OCI-LY7 (cell line): ENCODE measurements around the gene ADGRF3. TPM values are rescaled to one million over a fixed set of nuclear protein-coding genes. Genes with fewer than 3 reads are reported as not detected.

Source experiments
- BruUV-seq: library from RNA; stranded (reverse); fragments of 400-500 nt; replicated peaks from 2 replicates; lab custom pipeline; 2021; lab: Mats Ljungman, UMichigan
- CTCF ChIA-PET: fragments of 300-600 bp; sonication (Branson Sonifier 250); formaldehyde crosslinking; loops from one replicate; lab custom pipeline; 2022; ENCODE audit warnings: antibody characterized with exemption; ENCODE audit not compliant: unreplicated experiment; lab: Charles Lee
- POLR2A ChIA-PET: fragments of 300-600 bp; sonication (Branson Sonifier 250); formaldehyde crosslinking; loops from one replicate; lab custom pipeline; 2022; ENCODE audit warnings: antibody characterized with exemption; lab: Charles Lee
- DNase-seq: peaks from one replicate; pipeline ENCODE4 v3.0.0-alpha.2; 2015; ENCODE audit warnings: low spot score
- H2AFZ ChIP-seq: fragments of 200-600 bp; sonication (generic), shearing (Covaris generic); 2 replicates; pipeline ENCODE4 v1.6.1; 2014; ENCODE audit warnings: mild to moderate bottlenecking, antibody characterized with exemption, low read length, moderate library complexity
- H3K27ac ChIP-seq: fragments of 200-600 bp; sonication (generic); 2 replicates; pipeline ENCODE4 v1.5.1; 2014; ENCODE audit warnings: mixed run types, low read depth, mild to moderate bottlenecking, moderate library complexity, low read length, inconsistent platforms; ENCODE audit not compliant: poor library complexity, severe bottlenecking
- H3K36me3 ChIP-seq: fragments of 200-600 bp; sonication (generic); 2 replicates; pipeline ENCODE4 v1.6.1; 2014; ENCODE audit warnings: mild to moderate bottlenecking, antibody characterized with exemption, low read length, moderate library complexity, mixed read lengths; ENCODE audit not compliant: insufficient read depth
- H3K4me1 ChIP-seq: fragments of 200-600 bp; sonication (generic); 2 replicates; pipeline ENCODE4 v1.5.1; 2014; ENCODE audit warnings: mild to moderate bottlenecking, low read length; ENCODE audit not compliant: insufficient read depth, poor library complexity, severe bottlenecking
- H3K4me2 ChIP-seq: fragments of 200-600 bp; sonication (generic); 2 replicates; pipeline ENCODE4 v1.6.1; 2014; ENCODE audit warnings: mild to moderate bottlenecking, low read length
- H3K4me3 ChIP-seq: fragments of 200-600 bp; sonication (generic); 2 replicates; pipeline ENCODE4 v1.5.1; 2014; ENCODE audit warnings: mild to moderate bottlenecking, low read depth, low read length; ENCODE audit not compliant: poor library complexity, severe bottlenecking
- H3K79me2 ChIP-seq: fragments of 200-600 bp; sonication (generic); 2 replicates; pipeline ENCODE4 v1.6.1; 2016; ENCODE audit warnings: low read depth, mild to moderate bottlenecking, low read length, moderate library complexity, mixed read lengths; ENCODE audit not compliant: insufficient read depth
- H3K9me2 ChIP-seq: fragments of 200-600 bp; sonication (generic); 2 replicates; pipeline ENCODE4 v1.6.1; 2016; ENCODE audit warnings: mild to moderate bottlenecking, low read length, mixed read lengths; ENCODE audit not compliant: insufficient read depth
- H3K9me3 ChIP-seq: fragments of 200-600 bp; sonication (generic); 2 replicates; pipeline ENCODE4 v1.6.1; 2014; ENCODE audit warnings: mild to moderate bottlenecking, mixed run types, low read length, mixed read lengths
- H4K20me1 ChIP-seq: fragments of 200-600 bp; sonication (generic); 2 replicates; pipeline ENCODE4 v1.6.1; 2014; ENCODE audit warnings: mild to moderate bottlenecking, antibody characterized with exemption, low read length, moderate library complexity, mixed read lengths; ENCODE audit not compliant: insufficient read depth
- EZH2phosphoT487 ChIP-seq: fragments of 200-600 bp; sonication (generic); IDR thresholded peaks from 2 replicates; pipeline ENCODE4 v1.6.1; 2018; ENCODE audit warnings: low read depth, borderline replicate concordance, mild to moderate bottlenecking, mixed run types, antibody characterized with exemption, low read length, moderate library complexity, mixed read lengths
- intact Hi-C: fragments of 100-400 bp; cut with micrococcal nuclease; formaldehyde crosslinking; loops from one replicate; pipeline ENCODE4 v1.10.0; 2022; ENCODE audit not compliant: unreplicated experiment
- total RNA-seq, 2 experiments: library from RNA; depleted of rRNA in 1 of 2; stranded (reverse); fragments of >200 nt in 1 of 2; shearing (Covaris generic) in 1 of 2; gene quantifications; 2 replicates each; pipeline ENCODE4 v1.2.3, GENCODE V29; 2014 to 2022
- TF ChIP-seq, protein P1 (sequence below): fragments of 200-600 bp; sonication (generic); conservative IDR thresholded peaks from 2 replicates; pipeline ENCODE4 v1.5.1; 2014; ENCODE audit warnings: mild to moderate bottlenecking, antibody characterized with exemption, low read length, moderate library complexity, mixed read lengths

ADGRF3 gene
- total RNA-seq, 2 experiments from 2014 or later = 3.8 to 4.7 TPM

DNA sequence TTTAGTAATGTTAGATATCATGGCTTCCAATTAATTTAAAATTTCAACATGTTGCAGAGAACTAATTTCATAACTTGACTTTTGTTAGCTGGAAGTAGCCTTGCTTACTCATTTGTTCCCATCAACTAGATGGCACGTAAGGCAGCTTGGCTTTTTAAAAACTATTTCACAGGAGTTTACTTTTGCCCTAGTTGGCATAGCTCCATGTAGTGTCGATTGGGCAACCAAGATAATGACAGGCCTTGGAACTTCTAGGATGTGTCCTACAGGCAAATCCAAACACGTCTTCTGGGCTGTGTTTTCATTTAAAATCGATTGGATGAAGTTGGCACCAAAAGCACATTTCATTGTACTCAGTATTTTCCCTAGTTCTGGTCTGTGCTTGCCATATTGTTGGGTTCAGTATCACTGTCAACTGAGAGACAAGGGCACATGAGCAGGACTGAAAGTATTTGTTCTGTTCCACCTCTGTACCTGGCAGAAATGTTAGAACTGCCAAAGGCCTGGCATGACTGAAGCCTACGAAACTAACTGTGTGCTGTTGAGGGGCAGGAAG lies 72.5 kb downstream of the ADGRF3 start:
- ChIA-PET CTCF (no interaction called here), POLR2A (interaction anchor here (0.6 to 1.2 kb wide), 2 partner anchors 10 to 79 kb away, joined by 4 to 5 read pairs; no protein-coding TSS in a partner anchor)
- H3K4me2 ChIP-seq = no peak overlapping the region
- no peaks in the 10 kb centered on the region for H3K9me3 ChIP-seq
- no TSS peak for BruUV-seq
- TF ChIP-seq EZH2phosphoT487 = no peak
- TF ChIP-seq, protein P1, sequence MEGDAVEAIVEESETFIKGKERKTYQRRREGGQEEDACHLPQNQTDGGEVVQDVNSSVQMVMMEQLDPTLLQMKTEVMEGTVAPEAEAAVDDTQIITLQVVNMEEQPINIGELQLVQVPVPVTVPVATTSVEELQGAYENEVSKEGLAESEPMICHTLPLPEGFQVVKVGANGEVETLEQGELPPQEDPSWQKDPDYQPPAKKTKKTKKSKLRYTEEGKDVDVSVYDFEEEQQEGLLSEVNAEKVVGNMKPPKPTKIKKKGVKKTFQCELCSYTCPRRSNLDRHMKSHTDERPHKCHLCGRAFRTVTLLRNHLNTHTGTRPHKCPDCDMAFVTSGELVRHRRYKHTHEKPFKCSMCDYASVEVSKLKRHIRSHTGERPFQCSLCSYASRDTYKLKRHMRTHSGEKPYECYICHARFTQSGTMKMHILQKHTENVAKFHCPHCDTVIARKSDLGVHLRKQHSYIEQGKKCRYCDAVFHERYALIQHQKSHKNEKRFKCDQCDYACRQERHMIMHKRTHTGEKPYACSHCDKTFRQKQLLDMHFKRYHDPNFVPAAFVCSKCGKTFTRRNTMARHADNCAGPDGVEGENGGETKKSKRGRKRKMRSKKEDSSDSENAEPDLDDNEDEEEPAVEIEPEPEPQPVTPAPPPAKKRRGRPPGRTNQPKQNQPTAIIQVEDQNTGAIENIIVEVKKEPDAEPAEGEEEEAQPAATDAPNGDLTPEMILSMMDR = no peak
- intact Hi-C loops = no loop called here
- H3K27ac ChIP-seq = no peak overlapping the region
- H3K79me2 ChIP-seq = no peaks in the 10 kb centered on the region
- DNase-seq = no peak
- no peak overlapping the region for H2AFZ ChIP-seq
- no peak overlapping the region for H3K4me3 ChIP-seq
- H3K9me2 ChIP-seq = no peaks in the 10 kb centered on the region
- H4K20me1 ChIP-seq = 0 out of 2 replicates have a peak, but pooled peaks cover 5% of the 10 kb centered on the region
- peaks cover 33% of the 10 kb centered on the region for H3K36me3 ChIP-seq
- H3K4me1 ChIP-seq = peaks cover 15% of the 10 kb centered on the region

DNA sequence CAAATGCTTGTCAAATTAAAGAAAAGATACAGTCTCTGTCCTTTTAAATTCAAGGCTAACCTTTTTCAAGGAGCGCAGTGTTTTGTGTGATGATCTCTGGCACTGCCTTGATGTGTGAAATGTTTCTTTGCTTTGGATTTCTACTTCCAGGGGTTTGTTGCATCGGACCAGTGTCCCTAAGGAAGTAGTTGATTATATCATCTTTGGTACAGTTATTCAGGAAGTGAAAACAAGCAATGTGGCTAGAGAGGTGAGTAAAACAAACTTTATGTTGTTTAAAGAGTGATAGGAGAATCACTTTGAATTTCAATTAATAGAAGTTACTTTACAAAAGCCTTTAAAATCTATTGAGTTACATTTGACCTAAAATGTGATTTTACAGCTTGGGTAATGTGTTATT lies 73.1 kb downstream of the ADGRF3 start:
- no peak overlapping the region for H3K4me3 ChIP-seq
- POLR2A ChIA-PET = interaction anchor here (0.6 kb wide), 1 partner anchor 8 kb away, joined by 3 read pairs; no protein-coding TSS in a partner anchor
- peaks cover 27% of the 10 kb centered on the region for H3K36me3 ChIP-seq
- H3K4me2 ChIP-seq = no peak overlapping the region
- H4K20me1 ChIP-seq = 0 out of 2 replicates have a peak, but pooled peaks cover 5% of the 10 kb centered on the region
- no peak overlapping the region for H3K27ac ChIP-seq
- BruUV-seq = no TSS peak
- peaks cover 17% of the 10 kb centered on the region for H3K4me1 ChIP-seq
- DNase-seq = no peak
- H3K79me2 ChIP-seq = no peaks in the 10 kb centered on the region
- H3K9me3 ChIP-seq = no peaks in the 10 kb centered on the region
- no peaks in the 10 kb centered on the region for H3K9me2 ChIP-seq
- TF ChIP-seq, protein P1 = no peak
- TF ChIP-seq EZH2phosphoT487 = no peak
- intact Hi-C loops = no loop called here
- CTCF ChIA-PET = no interaction called here
- H2AFZ ChIP-seq = no peak overlapping the region

DNA sequence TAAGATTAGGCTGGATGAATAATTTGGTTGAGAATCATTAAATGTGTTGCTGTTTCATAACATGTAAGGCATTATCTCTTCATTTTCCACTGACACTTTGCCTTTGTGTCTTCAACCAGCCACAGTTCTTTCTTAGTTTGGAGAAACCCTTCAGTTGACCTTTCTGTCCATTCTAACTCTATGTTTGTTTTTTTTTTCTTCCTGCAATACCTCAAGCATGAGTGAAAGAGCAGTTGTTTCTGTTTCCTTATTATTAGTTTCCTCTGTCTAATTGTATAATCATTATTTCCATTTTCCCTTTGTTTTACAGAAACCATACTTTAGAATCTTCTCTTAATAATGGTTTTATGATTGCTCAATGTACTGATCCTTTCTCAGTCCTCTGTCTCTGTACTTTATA lies 76.2 kb downstream of the ADGRF3 start:
- no TSS peak for BruUV-seq
- TF ChIP-seq, protein P1 = no peak
- TF ChIP-seq EZH2phosphoT487 = no peak

More for the DNA sequence above, 76.2 kb downstream of the ADGRF3 start:
- peak overlapping the region; percentile 64 for H3K4me2 ChIP-seq
- peak overlapping the region; percentile 19 for H3K27ac ChIP-seq
- no peaks in the 10 kb centered on the region for H3K9me2 ChIP-seq
- DNase-seq = no peak
- peaks cover 15% of the 10 kb centered on the region for H3K36me3 ChIP-seq
- no peaks in the 10 kb centered on the region for H3K79me2 ChIP-seq
- intact Hi-C loops = no loop called here
- peak overlapping the region; percentile 15 for H3K4me3 ChIP-seq
- H4K20me1 ChIP-seq = 0 out of 2 replicates have a peak, but pooled peaks cover 5% of the 10 kb centered on the region
- POLR2A ChIA-PET = interaction anchor here (0.7 to 1.3 kb wide), 4 partner anchors 9 to 79 kb away, joined by 3 to 8 read pairs (median 4); no protein-coding TSS in a partner anchor
- no peak overlapping the region for H2AFZ ChIP-seq
- peaks cover 17% of the 10 kb centered on the region for H3K4me1 ChIP-seq
- CTCF ChIA-PET = no interaction called here
- no peaks in the 10 kb centered on the region for H3K9me3 ChIP-seq
